ENCODE results near the gene RANBP1.

- no peak for TF ChIP-seq CTCF (IDR thresholded peaks at IDR 0.05)
- no peak for TF ChIP-seq POLR2A (IDR thresholded peaks at IDR 0.05)
- TF ChIP-seq EP300 (IDR thresholded peaks at IDR 0.05): no peak
These were observed 25.1 kb upstream of the RANBP1 start for GRCh38 chr22:20090730-20091240.

All from tibial nerve (tissue), 4 donors.